Gastrocnemius medialis (tissue), 4 donors: ENCODE results near the gene TMEM109. TPM values are rescaled to one million over a fixed set of nuclear protein-coding genes. Genes with fewer than 3 reads are reported as not detected.

Source experiments
- ATAC-seq, 2 donors: fragments of 150-250 bp; one replicate each; pipeline ENCODE4 v1.9.1; 2016
- DNase-seq, 2 donors: peaks; one replicate each; pipeline ENCODE4 v3.0.0-alpha.2; 2019
- H3K27ac ChIP-seq, 4 donors: fragments of 200-600 bp; sonication (generic); 1 replicate in 1 of 4; 2 replicates in 3 of 4; pipeline ENCODE4 v1.5.1; 2016 to 2018; ENCODE audit warnings: mild to moderate bottlenecking in 2 of 4, moderate library complexity in 1 of 4
- H3K27me3 ChIP-seq, 3 donors: fragments of 200-600 bp; sonication (generic) in 2 of 3; 1 replicate in 1 of 3; 2 replicates in 2 of 3; pipeline versions ENCODE4 v1.5.1 to v1.6.0; 2016 to 2019; ENCODE audit warnings: mild to moderate bottlenecking in 1 of 3, moderate library complexity in 1 of 3
- H3K36me3 ChIP-seq, 2 donors: fragments of 200-600 bp; sonication (generic) in 1 of 2; one replicate each; pipeline ENCODE4 v1.5.1; 2017 to 2018
- H3K4me1 ChIP-seq, 2 donors: fragments of 200-600 bp; sonication (generic) in 1 of 2; one replicate each; pipeline ENCODE4 v1.5.1; 2016 to 2017; ENCODE audit warnings: mild to moderate bottlenecking in 2 of 2
- H3K4me3 ChIP-seq, 4 donors: fragments of 200-600 bp; sonication (generic) in 3 of 4; 1 replicate in 1 of 4; 2 replicates in 3 of 4; pipeline ENCODE4 v1.5.1; 2016 to 2019; ENCODE audit warnings: mild to moderate bottlenecking in 2 of 4
- H3K9me3 ChIP-seq, 3 donors: fragments of 200-600 bp; sonication (generic) in 2 of 3; 1 replicate in 1 of 3; 2 replicates in 2 of 3; pipeline ENCODE4 v1.5.1; 2016 to 2019
- POLR2A ChIP-seq, 2 donors: fragments of 450-650 bp; IDR thresholded peaks; one replicate each; pipeline ENCODE4 v1.6.1; 2017; ENCODE audit warnings: antibody characterized with exemption in 2 of 2, mild to moderate bottlenecking in 2 of 2, moderate library complexity in 2 of 2
- in situ Hi-C, 4 donors: fragments of 200-750 bp; cut with MboI; loops; one replicate each; pipeline versions ENCODE4 v1.15.0 to v1.8.0; 2017; ENCODE audit warnings: low sequenced_read_pairs in 4 of 4
- intact Hi-C: fragments of 100-400 bp; cut with DNase I; formaldehyde crosslinking; loops from one replicate; pipeline ENCODE4 v1.15.1; 2023; ENCODE audit warnings: low total_unique reads
- total RNA-seq, 4 donors: library from RNA; depleted of rRNA; stranded (reverse); fragments of >200 nt; gene quantifications; one replicate each; pipeline versions ENCODE4 v1.1.0 to v1.2.3, GENCODE V29; 2016
- TF ChIP-seq, protein P1 (sequence below), 5 experiments: fragments of 450-650 bp in 3 of 5; fragments of 200-600 bp in 2 of 5; sonication (generic) in 2 of 5; IDR thresholded peaks in 4 of 5; conservative IDR thresholded peaks in 1 of 5; 1 replicate in 4 of 5; 2 replicates in 1 of 5; pipeline ENCODE4 v1.5.1; 2016 to 2019; ENCODE audit warnings: antibody characterized with exemption in 5 of 5, mild to moderate bottlenecking in 3 of 5, moderate library complexity in 3 of 5

TMEM109 gene
- total RNA-seq, 4 donors from 2014 or later: 56.5 to 105 (median 82.6) TPM

DNA sequence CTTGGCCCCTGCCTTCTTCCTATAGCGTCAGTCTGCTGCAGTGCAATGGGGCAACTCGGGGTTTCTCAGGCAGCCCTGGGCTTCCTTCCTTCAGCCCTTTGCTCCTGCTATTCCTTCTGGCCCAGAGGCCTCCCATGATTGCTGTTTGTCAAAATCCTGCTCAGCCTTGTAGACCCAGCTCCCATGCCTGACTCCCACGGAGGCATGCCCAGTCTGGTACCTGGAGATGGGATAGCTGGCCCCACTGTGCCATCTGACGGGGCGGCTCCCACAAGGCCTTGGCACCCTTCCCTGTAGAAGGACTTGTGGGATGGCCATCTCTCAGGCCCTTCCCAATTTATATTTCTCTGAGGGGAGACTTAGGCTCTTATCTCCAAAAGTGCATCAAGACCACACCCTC, 56.9 kb downstream of the TMEM109 start:
- no peaks in the 10 kb centered on the region for H3K27me3 ChIP-seq
- H3K4me1 ChIP-seq: no peaks in the 10 kb centered on the region
- ATAC-seq (no peak), DNase-seq (no peak)
- no peak overlapping the region for H3K27ac ChIP-seq
- H3K36me3 ChIP-seq: no peaks in the 10 kb centered on the region
- TF ChIP-seq, protein P1, sequence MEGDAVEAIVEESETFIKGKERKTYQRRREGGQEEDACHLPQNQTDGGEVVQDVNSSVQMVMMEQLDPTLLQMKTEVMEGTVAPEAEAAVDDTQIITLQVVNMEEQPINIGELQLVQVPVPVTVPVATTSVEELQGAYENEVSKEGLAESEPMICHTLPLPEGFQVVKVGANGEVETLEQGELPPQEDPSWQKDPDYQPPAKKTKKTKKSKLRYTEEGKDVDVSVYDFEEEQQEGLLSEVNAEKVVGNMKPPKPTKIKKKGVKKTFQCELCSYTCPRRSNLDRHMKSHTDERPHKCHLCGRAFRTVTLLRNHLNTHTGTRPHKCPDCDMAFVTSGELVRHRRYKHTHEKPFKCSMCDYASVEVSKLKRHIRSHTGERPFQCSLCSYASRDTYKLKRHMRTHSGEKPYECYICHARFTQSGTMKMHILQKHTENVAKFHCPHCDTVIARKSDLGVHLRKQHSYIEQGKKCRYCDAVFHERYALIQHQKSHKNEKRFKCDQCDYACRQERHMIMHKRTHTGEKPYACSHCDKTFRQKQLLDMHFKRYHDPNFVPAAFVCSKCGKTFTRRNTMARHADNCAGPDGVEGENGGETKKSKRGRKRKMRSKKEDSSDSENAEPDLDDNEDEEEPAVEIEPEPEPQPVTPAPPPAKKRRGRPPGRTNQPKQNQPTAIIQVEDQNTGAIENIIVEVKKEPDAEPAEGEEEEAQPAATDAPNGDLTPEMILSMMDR (IDR thresholded peaks at IDR 0.05 in 4 of 5, conservative IDR thresholded peaks at IDR 0.05 in 1 of 5): no peak
- no peak for TF ChIP-seq POLR2A (IDR thresholded peaks at IDR 0.05)
- H3K4me3 ChIP-seq: no peak overlapping the region
- in situ Hi-C loops: no loop called here
- intact Hi-C loops: loop anchor here (1.0 to 2.0 kb wide), 2 partner anchors 158 to 216 kb away; no protein-coding TSS in a partner anchor
- H3K9me3 ChIP-seq: no peaks in the 10 kb centered on the region

DNA sequence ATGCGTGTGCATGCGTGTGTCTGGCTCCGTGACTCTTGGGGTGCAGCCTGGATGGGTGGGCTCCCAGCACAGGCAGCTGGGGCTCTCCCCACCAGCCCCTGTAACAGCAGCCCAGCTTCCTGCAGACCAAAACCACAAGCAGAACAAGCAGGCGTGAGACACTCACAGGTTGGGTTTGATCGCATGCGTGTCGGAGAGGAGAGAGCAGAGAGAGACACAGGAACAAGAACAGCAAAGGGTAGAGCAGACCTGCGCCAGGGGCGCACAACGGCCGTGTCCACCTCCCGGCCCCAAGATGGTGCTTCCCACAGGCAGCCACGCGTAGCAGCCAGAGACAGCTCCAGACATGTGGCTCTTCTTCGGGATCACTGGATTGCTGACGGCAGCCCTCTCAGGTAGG, 57.6 kb downstream of the TMEM109 start, which contains the start of gene CD6:
Gene CD6 (plus strand): TSS at position 161 of the 400 bp plus-strand sequence. CDS start 186 bp downstream, at position 347.
- no peak for ATAC-seq

DNA sequence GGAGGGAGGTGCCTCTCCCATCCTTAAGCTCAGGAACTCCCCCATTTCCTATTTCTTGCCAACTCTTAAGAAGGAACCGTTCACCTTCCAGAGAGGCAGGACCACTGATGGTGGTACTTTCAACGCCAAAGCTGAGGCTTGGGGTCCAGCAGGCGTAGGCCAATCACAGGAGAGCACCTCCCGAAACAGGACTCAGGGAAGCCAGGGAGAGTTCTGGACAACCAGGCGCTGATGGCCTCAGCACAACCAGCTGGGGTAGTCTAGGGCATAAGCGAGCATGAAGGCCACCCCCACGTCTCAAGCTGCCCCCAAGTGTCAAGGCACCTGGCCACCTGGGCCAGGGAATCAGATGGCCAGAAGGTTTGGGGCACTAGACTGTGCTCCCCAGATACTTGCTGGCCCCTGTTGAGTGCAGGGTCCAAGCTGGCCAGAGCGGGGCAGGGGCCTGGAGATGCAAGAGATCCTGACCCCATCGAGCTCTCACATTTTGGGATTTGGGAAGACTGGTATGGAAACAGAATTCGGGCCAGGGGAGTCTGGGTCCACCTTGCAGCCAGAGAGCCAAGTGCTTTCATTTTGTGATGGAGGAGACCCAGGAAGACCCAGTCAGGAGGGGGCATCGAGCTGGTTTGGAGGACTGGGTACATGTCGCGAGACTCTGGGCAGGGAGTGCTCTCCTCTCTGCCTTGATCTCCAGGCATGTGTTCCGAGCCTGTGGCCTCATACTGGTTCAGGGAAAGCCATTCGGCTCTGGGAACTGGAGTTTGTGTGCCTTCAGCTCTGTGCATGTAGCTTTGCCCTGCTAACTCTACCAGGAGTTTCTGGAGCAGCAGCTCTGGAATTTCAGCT, 58.4 kb downstream of the TMEM109 start:
- Histone ChIP-seq H3K4me1 (no peaks in the 10 kb centered on the region), H3K27ac (no peak overlapping the region), H3K4me3 (no peak overlapping the region), H3K27me3 (no peaks in the 10 kb centered on the region), H3K36me3 (no peaks in the 10 kb centered on the region), H3K9me3 (no peaks in the 10 kb centered on the region)
- in situ Hi-C loops: no loop called here
- intact Hi-C loops: no loop called here
- no peak for DNase-seq
- ATAC-seq: no peak
- TF ChIP-seq POLR2A (IDR thresholded peaks at IDR 0.05): no peak
- TF ChIP-seq, protein P1 (IDR thresholded peaks at IDR 0.05 in 4 of 5, conservative IDR thresholded peaks at IDR 0.05 in 1 of 5): no peak

More for the DNA sequence above, 57.6 kb downstream of the TMEM109 start, which contains the start of gene CD6:
- Histone ChIP-seq H3K27ac (no peak within 1 kb of the TSS), H3K4me1 (no peaks in the 10 kb centered on the region), H3K27me3 (no peaks in the 10 kb centered on the region), H3K9me3 (no peaks in the 10 kb centered on the region), H3K36me3 (no peaks in the 10 kb centered on the region), H3K4me3 (no peak within 1 kb of the TSS)
- no peak for TF ChIP-seq POLR2A (IDR thresholded peaks at IDR 0.05)
- TF ChIP-seq, protein P1 (IDR thresholded peaks at IDR 0.05 in 4 of 5, conservative IDR thresholded peaks at IDR 0.05 in 1 of 5): no peak
- intact Hi-C loops (loop anchor here (2.0 kb wide), 1 partner anchor 157 kb away; no protein-coding TSS in a partner anchor), in situ Hi-C loops (no loop called here)
- DNase-seq: no peak

Other genes starting within 250 kb of the TMEM109 start
- under 1 TPM in 2 of 4 donors, not detected in 2; 0.36 to 0.44 TPM for gene MS4A8, start 214.5 kb upstream of the TMEM109 start, total RNA-seq
- gene MS4A18, start 189.4 kb upstream of the TMEM109 start, total RNA-seq: not detected
- gene MS4A15, start 157.3 kb upstream of the TMEM109 start, total RNA-seq: not detected
- not detected for gene MS4A10, start 128.8 kb upstream of the TMEM109 start, total RNA-seq
- 10 to 100 TPM; 23.8 to 36.2 (median 33.2) TPM for gene CCDC86, start 72.0 kb upstream of the TMEM109 start, total RNA-seq
- 1 to 10 TPM in 2 of 4 donors, under 1 TPM in 2; 0.40 to 4.3 (median 1.3) TPM for gene PTGDR2, start 58.2 kb upstream of the TMEM109 start, total RNA-seq
- not detected for gene ZP1, start 46.6 kb upstream of the TMEM109 start, total RNA-seq
- gene PRPF19, start 7.6 kb upstream of the TMEM109 start, total RNA-seq: 10 to 100 TPM; 55.5 to 75.6 (median 71.9) TPM
- 1 to 10 TPM; 2.5 to 3.7 (median 3.1) TPM for gene TMEM132A, start 10.3 kb downstream of the TMEM109 start, total RNA-seq
- 1 to 10 TPM; 2.8 to 6.9 (median 6.0) TPM for gene SLC15A3, start 38.0 kb downstream of the TMEM109 start, total RNA-seq
- under 1 TPM in 2 of 4 donors, not detected in 2; 0.16 to 0.25 TPM for gene CD6, start 57.5 kb downstream of the TMEM109 start, total RNA-seq
- gene CD5, start 188.3 kb downstream of the TMEM109 start, total RNA-seq: under 1 TPM in 2 of 4 donors, not detected in 2; 0.46 to 0.53 TPM
- gene VPS37C, start 247.3 kb downstream of the TMEM109 start, total RNA-seq: 10 to 100 TPM; 17.7 to 27.1 (median 23.5) TPM